ENCODE data around the gene SLC9A9. TPM values are rescaled to one million over a fixed set of nuclear protein-coding genes. Genes with fewer than 3 reads are reported as not detected.

The SLC9A9 gene
- total and polyA plus RNA-seq, 9 of the 15 experiments (the other 6 are each of a cell fraction or from before 2014, with no cell fraction given): 0.03 to 0.13 TPM; not detected in 7

DNA sequence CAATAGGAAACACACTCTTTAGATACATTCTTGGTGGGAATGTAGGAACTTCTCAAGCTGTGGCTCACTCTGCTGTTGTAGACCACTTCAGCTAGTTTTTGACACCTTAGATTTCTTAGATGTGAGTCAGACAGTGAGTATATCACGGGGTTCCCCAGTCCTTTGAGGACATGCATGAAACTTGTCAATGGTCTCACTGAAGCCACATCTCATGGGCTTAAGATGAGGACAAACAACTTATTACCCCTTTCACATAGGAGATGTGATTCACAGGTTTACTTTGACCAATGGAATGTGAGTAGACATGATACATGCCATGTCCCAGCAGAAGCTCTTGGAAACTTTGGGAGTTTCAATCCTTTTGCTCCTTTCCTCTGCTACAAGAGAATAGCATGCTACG is 403.1 kb downstream of the SLC9A9 start:
- CTCF ChIA-PET (ENCODE audit: low intra/inter-chr PET ratio): no interaction called here
- ATAC-seq (no peak), DNase-seq (ENCODE audit: extremely low read depth in 1 of 4, low spot score in 3 of 4) (no peak), FAIRE-seq (no peak)
- Histone ChIP-seq H2AFZ (ENCODE audit: low read depth, low read length) (0 out of 2 replicates have a peak overlapping the region, but pooled peaks have one; percentile 29), H3K4me2 (ENCODE audit: insufficient read depth, low read length) (no peak overlapping the region), H3K27ac (ENCODE audit: extremely low read depth, low read depth, low read length) (no peak overlapping the region), H3K4me1 (replicated peaks in 1 of 2; ENCODE audit: control insufficient read depth in 2 of 2, insufficient read depth in 2 of 2, low read length in 2 of 2) (peaks cover 0 to 12% of the 10 kb centered on the region in 2 experiments; a peak in 2 of 5 replicates), H3K9me3 (replicated peaks; ENCODE audit: control insufficient read depth, insufficient read depth, low read depth, low read length) (no peaks in the 10 kb centered on the region), H3K4me3 (no peak overlapping the region), H3K79me2 (ENCODE audit: control insufficient read depth, insufficient read depth, low read length) (no peaks in the 10 kb centered on the region), H3K27me3 (ENCODE audit: control insufficient read depth in 2 of 2, insufficient read depth in 2 of 2, low read length in 2 of 2) (no peaks in the 10 kb centered on the region), H4K20me1 (replicated peaks; ENCODE audit: control insufficient read depth, insufficient read depth, low read length) (no peaks in the 10 kb centered on the region), H3K9me1 (ENCODE audit: control insufficient read depth, insufficient read depth, low read length) (no peaks in the 10 kb centered on the region), H3K36me3 (ENCODE audit: control insufficient read depth, insufficient read depth, low read length) (no peaks in the 10 kb centered on the region), H3K9ac (ENCODE audit: insufficient read depth in 1 of 2, low read depth in 2 of 2, low read length in 2 of 2) (no peak overlapping the region)
- POLR2A ChIA-PET: no interaction called here
- no TSS peak for BruUV-seq (replicated peaks)
- 34% methylated on average over 2 of the region's 2 CpGs for WGBS (ENCODE audit: insufficient coverage, low coverage, missing lambda C conversion rate)
- intact Hi-C loops (cut with micrococcal nuclease): no loop called here
- in situ Hi-C loops (cut with MboI): no loop called here
- no peak for TF ChIP-seq ELF4 (CRISPR knock-in tag; IDR thresholded peaks at IDR 0.05)
- TF ChIP-seq TAF7 (tag; IDR thresholded peaks at IDR 0.05): no peak
- TF ChIP-seq POLR3A (IDR thresholded peaks at IDR 0.05; ENCODE audit: borderline replicate concordance, extremely low read depth, insufficient read depth, insufficient read length): no peak
- TF ChIP-seq CTBP1 (IDR thresholded peaks at IDR 0.05; ENCODE audit: borderline replicate concordance): no peak
- no peak for TF ChIP-seq KDM4B (IDR thresholded peaks at IDR 0.05; ENCODE audit: borderline replicate concordance in 2 of 2, low read depth in 1 of 2)
- TF ChIP-seq SREBF2 (CRISPR knock-in tag; IDR thresholded peaks at IDR 0.05): no peak
- TF ChIP-seq, protein P1, sequence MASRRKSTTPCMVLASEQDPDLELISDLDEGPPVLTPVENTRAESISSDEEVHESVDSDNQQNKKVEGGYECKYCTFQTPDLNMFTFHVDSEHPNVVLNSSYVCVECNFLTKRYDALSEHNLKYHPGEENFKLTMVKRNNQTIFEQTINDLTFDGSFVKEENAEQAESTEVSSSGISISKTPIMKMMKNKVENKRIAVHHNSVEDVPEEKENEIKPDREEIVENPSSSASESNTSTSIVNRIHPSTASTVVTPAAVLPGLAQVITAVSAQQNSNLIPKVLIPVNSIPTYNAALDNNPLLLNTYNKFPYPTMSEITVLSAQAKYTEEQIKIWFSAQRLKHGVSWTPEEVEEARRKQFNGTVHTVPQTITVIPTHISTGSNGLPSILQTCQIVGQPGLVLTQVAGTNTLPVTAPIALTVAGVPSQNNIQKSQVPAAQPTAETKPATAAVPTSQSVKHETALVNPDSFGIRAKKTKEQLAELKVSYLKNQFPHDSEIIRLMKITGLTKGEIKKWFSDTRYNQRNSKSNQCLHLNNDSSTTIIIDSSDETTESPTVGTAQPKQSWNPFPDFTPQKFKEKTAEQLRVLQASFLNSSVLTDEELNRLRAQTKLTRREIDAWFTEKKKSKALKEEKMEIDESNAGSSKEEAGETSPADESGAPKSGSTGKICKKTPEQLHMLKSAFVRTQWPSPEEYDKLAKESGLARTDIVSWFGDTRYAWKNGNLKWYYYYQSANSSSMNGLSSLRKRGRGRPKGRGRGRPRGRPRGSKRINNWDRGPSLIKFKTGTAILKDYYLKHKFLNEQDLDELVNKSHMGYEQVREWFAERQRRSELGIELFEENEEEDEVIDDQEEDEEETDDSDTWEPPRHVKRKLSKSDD (conservative IDR thresholded peaks at IDR 0.05; ENCODE audit: low read length): no peak
- TF ChIP-seq MEF2A (IDR thresholded peaks at IDR 0.05; ENCODE audit: control insufficient read depth, low read depth, low read length): no peak
- no peak for TF ChIP-seq SIN3A (IDR thresholded peaks at IDR 0.05; ENCODE audit: borderline replicate concordance in 2 of 2, control insufficient read depth in 1 of 2, low read depth in 2 of 2, low read length in 2 of 2)
- TF ChIP-seq HIVEP1 (CRISPR knock-in tag; IDR thresholded peaks at IDR 0.05): no peak
- TF ChIP-seq POLR2AphosphoS5 (IDR thresholded peaks at IDR 0.05; ENCODE audit: control insufficient read depth, insufficient read depth, low read depth, low read length): no peak
- TF ChIP-seq HNRNPLL (IDR thresholded peaks at IDR 0.05; ENCODE audit: low read depth, low read length, poor library complexity, severe bottlenecking): no peak
- TF ChIP-seq GABPA (tag; conservative IDR thresholded peaks at IDR 0.05; ENCODE audit: low read depth): no peak
- TF ChIP-seq KLF13 (tag; IDR thresholded peaks at IDR 0.05; ENCODE audit: borderline replicate concordance, low read depth): no peak
- TF ChIP-seq ZNF24 (IDR thresholded peaks at IDR 0.05): no peak
- TF ChIP-seq, protein P2, sequence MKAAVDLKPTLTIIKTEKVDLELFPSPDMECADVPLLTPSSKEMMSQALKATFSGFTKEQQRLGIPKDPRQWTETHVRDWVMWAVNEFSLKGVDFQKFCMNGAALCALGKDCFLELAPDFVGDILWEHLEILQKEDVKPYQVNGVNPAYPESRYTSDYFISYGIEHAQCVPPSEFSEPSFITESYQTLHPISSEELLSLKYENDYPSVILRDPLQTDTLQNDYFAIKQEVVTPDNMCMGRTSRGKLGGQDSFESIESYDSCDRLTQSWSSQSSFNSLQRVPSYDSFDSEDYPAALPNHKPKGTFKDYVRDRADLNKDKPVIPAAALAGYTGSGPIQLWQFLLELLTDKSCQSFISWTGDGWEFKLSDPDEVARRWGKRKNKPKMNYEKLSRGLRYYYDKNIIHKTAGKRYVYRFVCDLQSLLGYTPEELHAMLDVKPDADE (conservative IDR thresholded peaks at IDR 0.05; ENCODE audit: control insufficient read depth, low read depth, low read length): no peak
- no peak for TF ChIP-seq EP400 (IDR thresholded peaks at IDR 0.05)
- TF ChIP-seq BRD9 (IDR thresholded peaks at IDR 0.05; ENCODE audit: low read depth, partially characterized antibody): no peak
- TF ChIP-seq CCNT2 (IDR thresholded peaks at IDR 0.05; ENCODE audit: borderline replicate concordance, extremely low read depth, insufficient read length, low read depth, low read length): no peak
